HS-5 (cell line): ENCODE results near the gene FNDC10.
"Not testable (repeated sequence)": the region's sequence is repeated elsewhere in the genome, so short reads cannot be mapped to it uniquely, and the experiment has no call there.

ENCODE experiments used
- DNase-seq: peaks from one replicate; pipeline ENCODE4 v3.0.0-alpha.2; 2012; ENCODE audit warnings: low read depth

Gene FNDC10

DNA sequence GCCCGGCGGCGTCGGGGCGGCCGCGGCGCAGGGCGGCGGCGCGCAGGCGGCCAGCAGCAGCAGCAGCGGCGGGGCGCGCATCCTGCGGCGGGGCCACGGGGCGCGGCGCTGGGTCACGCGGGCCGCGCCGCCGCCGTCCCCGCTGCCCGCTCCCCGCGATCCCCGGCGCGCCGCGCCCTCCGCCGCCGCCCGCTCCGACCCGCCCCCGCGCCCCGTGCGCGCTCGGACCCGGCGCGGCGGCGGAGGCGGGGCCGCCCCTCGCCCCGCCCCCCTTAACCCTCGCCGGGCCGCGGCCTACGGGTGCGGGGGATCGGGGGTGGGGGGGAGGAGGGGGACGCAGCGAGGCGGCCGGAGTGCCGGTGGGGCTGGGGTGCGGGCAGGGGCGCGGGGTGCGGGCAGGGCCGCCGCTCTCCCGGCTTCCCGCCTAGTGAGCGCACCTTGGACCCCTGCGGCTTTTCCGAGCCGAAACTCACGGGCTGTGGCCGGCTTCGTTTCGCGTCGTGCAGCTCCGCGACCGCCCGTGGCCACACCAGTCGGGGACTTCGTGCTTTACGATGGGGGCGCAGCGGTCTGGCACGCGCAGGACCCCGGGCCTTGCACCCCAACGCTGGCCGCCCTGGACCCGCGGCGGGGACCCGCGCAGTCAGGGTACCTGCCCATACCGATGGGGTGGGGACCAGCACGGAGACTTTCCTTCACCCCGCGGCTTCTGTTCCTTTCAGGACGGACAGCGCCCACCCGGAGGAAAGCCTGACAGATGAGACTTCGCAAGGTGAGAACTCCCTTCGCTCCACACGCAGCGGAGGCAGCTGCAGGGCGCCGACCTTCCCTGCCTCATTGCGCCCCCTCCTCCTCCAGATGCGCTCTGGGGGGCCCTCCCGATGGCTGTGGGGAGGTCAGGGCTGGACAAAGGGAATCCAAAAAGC is at the start of gene FNDC10:
Gene FNDC10 (minus strand): TSS at position 201 of the 926 bp plus-strand sequence. CDS start 120 bp downstream, at position 81.
- no peak for DNase-seq

DNA sequence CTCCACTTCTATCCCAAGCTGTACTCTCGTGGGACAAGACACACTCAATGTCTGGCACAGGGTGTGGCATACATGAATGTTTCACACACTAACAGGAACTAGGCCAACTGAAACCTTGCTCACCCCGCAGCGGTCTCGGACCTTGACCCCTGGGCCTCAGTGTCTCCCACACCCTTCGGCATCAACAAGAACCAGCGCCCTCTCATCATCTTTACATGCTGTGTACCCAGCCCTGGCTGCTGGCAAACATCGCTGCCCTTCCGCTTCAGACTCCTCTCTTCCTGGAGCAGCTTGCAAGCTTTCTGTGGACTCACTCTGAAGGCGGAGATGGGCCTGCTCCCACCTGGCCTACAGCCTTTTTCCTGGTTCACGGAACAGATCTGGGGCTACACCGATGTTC is 48.3 kb upstream of the FNDC10 start:
- DNase-seq: not testable (repeated sequence)

DNA sequence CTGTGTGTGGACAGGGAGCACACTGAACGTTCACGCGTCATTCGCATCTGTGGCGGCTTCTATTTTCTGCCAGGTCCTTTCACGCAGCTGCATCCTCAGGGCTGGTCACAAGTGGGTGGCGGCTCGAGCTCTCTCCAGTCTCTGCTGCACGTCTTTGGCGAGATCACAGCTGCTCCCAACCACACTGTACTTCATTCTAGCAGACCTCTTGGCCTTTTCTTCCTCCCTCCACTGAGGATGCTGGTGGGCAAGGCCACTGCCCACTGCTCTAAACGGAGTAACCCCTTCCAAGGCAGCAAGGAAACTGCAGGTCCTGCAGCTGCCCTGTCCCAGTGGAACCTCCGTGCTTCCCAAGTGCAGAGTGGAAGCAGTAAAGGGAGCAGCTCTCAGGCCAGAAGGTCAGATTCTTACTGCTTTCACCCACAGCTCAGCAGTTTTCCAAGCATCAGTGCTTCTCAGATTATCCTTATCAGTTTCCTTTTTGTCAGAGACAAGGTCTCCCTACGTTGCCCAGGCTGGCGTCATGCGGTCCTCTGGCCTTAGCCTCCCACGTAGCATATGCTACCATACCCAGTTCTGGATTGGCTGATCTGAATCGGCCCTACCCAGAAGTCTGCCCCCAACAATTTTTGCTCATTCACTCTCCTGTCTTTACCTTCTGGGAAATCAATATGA is 47.8 kb upstream of the FNDC10 start:
- DNase-seq: not testable (repeated sequence)

DNA sequence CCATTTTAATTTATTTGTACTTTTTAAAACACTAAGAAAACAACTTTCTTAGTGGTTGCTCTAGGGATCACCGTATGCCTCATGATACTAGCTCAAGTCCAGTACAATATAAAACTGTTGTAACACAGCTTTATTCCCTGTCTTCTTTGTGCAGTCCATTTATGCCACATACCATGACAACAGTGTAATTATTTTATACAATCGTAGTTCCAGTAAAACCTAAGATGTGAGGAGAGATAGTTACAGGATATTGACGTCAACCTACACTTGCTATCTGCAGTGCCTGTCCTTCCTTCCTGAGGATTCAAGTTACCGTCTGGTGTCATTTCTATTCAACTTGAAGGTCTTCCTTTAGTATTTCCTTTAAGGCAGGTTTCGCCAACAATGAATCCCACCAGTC is 46.4 kb upstream of the FNDC10 start:
- DNase-seq: not testable (repeated sequence)

DNA sequence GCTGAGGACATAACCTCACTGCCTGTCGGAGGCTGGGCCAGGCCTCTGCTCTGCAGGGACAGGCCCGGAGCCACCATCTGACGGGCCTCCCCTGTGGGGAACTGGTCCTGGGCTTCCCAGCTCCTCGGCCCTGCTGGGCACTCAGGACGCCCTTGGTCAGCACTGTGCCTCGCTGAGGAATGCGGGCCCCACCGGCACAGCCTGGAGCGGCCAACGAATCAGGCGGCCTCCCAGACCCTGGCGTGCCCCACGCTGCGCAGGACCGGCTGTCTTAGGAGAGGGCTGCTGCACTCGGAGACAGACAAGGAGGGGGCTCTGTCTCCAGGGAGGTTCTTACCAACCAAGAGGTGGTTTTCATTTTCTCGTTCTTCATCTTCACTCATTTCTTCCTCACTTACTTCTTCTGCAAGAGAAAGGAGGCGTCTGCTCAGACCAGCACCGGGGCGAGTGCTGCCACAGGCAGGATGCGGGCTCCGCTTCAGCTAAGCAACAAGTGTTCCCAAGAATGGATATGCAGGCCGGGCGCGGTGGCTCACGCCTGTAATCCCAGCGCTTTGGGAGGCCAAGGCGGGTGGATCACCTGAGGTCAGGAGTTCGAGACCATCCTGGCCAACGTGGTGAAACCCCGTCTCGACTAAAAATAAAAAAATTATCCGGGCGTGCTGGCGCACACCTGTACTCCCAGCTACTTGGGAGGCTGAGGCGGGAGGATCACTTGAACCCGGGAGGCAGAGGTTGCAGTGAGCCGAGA is 41.0 kb upstream of the FNDC10 start:
- DNase-seq: not testable (repeated sequence)

DNA sequence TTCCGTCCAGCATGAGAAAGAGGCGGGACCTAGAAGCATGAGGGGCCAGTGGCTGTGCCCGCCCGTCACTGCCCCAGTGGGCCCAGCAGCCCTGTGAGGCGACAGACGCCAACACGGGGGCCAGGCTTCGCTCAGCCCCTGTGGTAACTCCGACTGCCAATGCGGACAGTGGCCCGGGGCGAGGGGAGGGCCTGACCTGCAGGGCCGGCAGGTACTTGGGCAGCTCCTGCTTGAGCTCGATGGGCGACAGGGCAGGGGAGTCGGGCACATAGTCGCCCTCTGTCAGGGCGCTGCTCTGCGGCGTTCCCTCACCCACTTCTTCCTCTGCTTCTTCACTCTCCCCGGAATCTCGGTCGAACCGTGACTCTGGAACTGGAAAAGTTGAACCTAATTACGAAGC is 40.1 kb upstream of the FNDC10 start:
- DNase-seq: not testable (repeated sequence)

DNA sequence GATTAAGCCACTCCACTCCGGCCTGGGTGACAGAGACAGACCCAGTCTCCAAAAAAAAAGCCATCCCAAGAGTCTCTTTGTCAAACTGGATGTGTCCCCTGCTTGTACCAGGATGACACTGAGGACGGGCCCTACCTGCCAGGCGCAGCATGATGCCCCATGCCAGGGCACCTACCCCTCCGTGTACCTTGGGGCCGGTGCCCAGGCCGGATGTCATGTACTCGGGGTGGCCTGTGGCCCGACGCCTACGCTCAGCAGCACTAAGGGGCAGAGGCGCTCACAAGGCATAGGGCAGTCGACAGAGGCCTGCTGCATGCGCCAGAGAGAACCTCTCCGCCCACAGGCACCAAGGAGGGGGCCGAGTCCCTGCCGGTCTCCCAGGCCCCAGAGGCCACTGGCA is 39.4 kb upstream of the FNDC10 start:
- not testable (repeated sequence) for DNase-seq

DNA sequence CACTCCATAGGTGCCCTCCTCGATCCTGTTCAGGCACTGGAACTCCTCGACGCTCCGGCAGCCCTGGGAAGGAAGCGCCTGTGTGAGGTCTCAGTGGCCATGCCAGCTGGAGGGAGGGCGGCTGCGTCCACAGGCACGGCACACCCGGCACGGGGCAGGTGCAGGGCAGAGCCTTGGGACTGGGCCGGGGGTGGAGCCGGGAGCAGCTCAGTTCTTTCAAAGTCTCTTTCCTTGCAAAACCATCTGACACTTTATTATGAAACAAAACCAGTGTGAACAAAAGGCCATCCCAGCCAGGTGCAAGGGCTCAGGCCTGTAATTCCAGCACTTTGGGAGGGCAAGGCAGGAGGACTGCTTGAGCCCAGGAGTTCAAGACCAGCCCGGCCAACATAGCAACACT is 38.6 kb upstream of the FNDC10 start:
- not testable (repeated sequence) for DNase-seq

DNA sequence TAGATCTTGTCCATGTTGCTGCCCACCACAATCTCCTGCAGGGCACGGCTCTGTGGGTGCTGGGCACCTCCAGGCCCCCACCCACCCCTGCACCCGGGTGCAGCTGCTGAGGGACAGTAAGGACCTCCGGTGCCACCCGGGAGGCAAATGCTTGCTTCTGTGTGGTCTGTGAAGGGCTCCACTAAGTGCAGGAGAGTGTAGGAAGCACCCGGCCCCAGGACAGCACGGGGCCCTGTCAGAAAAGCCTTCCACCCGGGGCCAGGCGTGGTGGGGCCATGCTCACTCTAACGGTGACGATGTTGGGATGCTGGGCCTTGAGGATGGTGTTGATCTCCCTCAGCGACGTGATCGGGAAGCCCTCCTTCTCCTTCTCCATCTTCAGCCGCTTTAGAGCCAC is 37.5 kb upstream of the FNDC10 start:
- not testable (repeated sequence) for DNase-seq

DNA sequence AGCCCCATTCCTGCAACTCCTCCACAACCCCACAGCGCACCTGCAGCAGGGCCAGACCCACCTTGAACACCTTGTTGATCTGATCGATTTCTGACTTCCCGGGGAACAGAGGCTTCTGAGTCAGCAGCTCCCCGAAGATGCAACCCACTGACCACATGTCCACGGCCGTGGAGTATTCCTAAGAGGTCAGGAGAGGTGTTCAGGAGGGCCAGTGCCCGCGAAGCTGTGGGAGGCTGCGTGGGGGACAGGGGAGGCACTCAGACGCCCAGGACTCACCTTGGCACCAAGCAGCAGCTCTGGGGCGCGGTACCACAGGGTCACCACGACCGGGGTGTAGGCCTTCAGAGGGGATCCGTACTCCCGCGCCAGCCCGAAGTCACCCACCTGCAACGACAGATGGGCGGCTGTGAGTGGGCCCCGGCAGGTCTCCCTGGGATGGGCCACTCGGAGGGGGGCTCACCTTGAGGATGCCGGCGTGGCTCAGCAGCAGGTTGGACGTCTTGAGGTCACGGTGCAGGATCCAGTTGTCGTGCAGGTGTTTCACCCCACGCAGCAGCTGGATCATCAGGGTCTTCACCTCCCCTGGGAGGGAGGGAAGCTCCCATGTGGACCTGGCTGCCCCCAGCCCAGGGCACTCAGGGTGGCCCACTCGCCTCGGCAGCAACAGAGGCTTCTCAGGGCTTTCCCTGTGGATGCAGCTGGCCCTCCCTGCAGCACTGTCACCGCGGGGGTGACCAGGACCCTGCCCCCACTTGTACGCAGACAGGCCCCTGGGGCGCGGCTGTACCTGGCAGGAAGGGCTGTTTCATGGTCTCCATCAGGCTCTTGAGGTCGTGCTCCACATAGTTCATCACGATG is 36.9 kb upstream of the FNDC10 start:
- DNase-seq: not testable (repeated sequence)

DNA sequence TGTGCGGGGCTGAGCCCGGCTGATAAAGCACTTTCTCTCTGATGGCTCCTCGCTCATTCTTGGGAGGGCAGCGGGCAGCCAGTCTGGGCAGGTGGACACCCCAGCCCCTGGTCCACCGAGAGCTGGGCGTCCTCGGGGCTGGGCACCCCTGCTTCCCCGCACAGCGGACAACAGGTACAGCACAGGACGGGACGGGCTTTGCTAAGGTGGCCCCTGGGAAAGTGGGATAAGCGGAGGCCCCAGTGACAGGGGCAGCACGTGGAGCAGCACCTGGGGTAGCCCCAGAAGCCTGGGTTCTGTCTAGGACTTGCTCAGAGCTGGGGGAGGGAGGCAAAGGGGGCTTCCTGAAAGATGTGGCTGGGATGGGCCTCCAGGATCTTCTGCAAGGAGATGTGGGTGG is 34.7 kb upstream of the FNDC10 start:
- DNase-seq: not testable (repeated sequence)

DNA sequence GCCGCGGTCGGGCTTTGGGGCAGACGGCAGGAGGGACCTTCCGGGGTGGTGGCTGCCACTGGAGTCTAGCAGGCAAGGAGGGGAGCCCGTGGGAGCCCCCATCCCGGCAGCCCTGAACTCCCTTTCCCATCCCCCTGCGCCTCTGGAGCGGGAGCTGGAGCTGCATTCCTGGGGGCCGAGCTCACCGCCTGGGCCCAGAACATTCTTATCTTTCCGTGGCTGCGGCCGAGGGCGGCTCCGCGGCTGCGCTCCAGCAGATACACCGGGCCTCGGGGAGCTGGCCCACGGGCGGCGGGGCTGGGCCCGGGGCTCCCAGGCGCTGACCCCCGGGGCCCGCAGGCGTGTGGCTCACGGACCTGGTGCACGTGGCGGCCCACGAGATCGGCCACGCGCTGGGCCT is 33.5 kb upstream of the FNDC10 start:
- DNase-seq: not testable (repeated sequence)

DNA sequence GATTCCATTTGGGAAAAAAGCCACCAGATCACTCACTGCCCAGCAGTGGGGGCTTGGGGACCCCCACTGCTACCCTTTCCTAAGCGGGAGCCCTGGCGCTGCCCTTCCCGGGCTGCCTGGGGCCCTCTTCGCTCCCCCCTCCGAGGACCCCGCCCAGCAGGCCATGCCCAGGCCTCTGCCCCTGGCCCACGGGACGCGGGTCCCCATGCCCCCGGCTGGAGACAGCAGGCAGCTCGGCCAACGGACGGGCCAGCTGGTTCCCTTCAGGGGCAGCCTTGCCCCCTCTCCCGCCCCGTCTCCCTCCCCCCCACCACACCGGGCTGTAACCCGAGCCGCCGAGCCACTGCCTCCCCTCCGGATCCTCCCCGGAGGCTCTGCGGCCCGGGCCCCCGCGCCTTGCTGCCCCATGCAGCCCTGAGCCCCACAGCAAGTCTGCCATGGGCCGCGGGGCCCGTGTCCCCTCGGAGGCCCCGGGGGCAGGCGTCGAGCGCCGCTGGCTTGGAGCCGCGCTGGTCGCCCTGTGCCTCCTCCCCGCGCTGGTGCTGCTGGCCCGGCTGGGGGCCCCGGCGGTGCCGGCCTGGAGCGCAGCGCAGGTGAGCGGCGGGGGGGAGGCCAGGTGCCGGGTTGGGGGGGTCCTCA is 32.0 kb upstream of the FNDC10 start, which contains the start of gene MMP23B:
Gene MMP23B (plus strand): TSS at position 392 of the 639 bp plus-strand sequence. CDS start 46 bp downstream, at position 438.
- DNase-seq: no peak

DNA sequence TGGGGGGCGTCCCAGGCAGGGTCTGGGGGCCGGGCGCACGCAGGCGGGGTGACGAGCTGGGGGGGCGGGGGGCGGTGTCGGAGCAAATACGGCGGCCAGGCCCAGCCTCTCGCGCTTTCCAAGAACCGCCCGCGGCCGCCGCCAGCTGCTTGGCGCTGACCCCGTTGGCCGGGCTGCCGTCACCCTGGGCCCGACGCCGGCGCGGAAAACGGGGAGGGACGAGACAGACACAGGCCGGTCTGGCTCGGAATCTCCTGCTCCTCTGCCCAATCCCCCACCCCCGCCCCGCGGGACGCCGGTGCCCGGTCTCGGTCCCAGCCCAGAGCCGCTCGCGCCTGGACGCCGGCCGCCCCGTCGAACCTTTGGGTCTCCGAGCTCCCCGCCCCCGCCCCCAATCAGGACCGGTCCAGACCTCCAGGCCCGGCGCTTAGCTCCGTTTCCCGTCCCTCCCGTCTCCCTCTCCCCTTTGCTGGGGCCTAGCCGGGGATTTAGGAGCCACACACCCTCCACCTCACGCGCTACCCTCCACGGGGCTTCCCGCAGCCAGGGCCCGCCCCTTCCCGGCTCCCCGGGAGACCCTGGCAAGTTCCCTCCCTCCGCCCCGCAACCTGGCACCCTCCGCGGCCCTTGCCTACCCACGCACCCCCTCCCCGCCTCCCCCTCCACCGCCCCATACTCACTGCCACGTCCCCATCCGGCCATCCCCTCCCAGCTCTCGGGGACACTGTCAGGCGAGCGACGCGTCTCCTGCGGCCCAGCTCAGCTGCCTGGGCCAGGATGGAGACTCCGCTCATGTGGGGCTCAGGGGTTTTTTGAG is 31.2 kb upstream of the FNDC10 start:
- DNase-seq: no peak

DNA sequence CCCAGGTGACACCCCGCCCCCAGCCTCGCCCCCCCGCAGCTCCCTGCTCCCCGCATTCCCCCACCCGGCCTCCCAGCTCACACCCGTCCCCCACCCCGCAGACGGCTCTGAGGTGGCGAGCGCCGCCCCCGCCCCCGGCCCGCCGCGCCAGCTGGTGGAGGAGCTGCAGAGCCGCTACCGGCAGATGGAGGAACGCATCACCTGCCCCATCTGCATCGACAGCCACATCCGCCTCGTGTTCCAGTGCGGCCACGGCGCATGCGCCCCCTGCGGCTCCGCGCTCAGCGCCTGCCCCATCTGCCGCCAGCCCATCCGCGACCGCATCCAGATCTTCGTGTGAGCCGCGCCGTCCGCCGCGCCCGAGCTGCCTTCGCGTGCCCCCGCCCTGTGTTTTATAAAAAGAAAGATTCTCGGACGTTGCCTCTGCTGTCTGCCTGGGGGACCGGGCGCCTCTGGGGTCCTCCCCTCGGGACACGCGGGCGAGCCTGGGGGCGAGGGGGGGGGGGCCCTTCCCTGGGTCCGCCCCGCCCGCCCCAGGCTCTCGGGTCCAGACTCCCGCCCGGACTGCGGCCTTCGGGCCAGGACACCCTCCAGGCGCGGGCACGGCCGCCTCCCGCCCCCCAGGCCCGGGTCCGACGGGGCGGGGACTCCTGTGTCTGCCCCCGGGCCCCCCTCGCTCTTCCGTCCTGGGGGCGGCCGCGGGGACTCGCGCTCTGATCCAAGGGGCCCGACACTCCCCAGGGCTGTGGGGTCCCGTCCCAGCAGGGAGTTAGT is 30.4 kb upstream of the FNDC10 start:
- no peak for DNase-seq

DNA sequence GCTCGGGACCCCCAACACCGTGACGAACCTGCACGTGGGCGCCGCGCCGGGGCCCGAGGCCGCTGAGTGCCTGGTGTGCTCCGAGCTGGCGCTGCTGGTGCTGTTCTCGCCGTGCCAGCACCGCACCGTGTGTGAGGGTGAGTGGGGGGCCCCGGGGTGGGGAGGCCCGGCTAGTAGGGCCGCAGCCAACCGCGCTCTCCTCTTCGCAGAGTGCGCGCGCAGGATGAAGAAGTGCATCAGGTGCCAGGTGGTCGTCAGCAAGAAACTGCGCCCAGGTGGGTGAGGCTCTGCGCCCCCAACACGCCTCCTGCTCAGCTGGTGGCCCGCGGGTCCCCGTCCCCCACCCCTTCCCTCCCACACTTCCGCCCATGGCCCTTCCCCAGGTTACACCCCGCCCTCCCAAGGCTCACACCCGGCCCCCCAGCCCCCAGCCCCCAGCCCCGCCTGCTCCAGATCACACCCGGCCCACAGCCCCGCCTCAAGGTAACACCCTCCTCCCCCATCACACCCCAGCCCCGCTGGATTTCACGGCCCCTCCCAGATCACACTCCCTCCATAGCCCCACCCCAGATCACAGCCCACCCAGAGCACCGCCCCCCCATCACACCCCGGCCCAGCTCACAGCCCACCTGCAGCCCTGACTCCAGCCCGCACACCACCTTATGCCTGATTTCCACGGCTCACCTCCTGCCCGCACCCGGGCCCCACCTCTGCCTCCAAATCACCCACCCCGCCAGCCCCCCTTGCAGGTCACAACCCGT is 29.7 kb upstream of the FNDC10 start:
- no peak for DNase-seq

DNA sequence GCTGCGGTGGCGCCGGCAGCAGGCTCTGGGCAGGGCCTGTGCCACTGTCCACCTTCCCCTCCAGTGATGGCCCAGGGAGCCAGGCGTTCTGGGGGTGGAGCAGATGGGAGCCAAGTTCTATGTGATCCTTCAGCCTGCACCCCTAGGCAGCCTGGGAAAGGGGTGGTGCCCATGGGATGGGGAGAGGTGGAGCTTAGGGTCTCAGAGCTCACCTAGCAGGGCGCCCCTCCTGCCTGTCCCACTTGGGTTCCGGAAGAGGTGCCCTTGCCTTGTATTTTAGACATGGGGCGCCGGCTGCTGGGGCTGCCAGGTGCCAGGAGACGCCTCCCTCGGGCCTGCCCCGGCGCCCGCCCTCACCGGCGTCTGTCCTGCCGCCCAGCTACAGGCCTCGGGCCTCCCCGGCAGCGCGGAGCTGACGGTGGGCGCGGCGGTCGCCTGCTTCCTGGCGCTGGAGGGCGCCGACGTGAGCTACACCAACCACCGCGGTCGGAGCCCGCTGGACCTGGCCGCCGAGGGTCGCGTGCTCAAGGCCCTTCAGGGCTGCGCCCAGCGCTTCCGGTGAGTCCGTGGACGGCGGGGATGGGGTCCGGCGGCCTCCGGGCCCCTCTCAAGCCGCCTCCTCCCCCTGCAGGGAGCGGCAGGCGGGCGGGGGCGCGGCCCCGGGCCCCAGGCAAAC is 29.0 kb upstream of the FNDC10 start:
- no peak for DNase-seq
